A204.1 (cell line): ENCODE results near the gene CNOT1.
"Not testable (repeated sequence)": the region's sequence is repeated elsewhere in the genome, so short reads cannot be mapped to it uniquely, and the experiment has no call there.

ENCODE experiments used
- FAIRE-seq: peaks from 2 replicates; lab custom pipeline; 2012; peaks lifted over from hg19 to GRCh38; lab: Jason Lieb, UNC

CNOT1 gene

GRCh38 chr16:58501242-58502131, 128.1 kb downstream of the CNOT1 start:
- no peak for FAIRE-seq

GRCh38 chr16:58500430-58501241, 129.0 kb downstream of the CNOT1 start:
- no peak for FAIRE-seq

DNA sequence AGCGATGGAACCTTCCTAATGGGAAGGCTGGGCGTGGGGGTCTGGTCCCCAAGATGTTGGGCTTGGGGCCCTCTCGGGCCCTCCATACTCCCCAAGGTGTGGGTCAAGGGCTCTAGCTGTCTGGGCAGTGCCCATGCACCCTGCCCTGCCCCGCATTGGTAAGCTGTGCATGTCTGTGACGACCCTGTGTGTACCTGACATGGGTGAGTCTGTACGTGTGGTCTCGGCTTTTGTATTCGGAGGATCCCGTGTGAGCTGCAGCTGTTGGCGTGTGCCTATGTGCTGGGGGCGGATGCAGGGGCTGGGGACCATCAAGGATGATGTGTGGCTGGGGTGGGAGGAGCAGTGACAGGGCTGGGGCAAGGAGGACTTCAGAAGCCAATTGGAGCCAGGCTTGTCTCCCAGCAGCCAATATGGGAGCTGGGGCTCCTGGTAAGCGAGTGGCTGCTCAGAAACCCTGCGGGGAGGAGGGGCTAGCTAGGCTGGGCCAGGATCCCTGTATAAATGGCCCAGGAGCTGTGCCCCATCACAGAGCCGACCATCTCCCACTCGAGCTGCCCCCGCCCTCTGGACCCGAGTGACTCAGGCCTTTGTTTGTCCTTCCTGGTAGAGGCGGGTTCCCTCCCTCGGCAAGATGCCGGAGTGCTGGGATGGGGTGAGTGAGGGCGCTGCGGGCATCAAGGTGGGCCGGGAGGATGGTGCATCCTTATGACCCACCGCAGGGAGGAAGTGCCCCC, 129.8 kb downstream of the CNOT1 start, which contains the start of gene NDRG4:
NDRG4 (plus strand) TSS at position 529 of the 737 bp plus-strand sequence; CDS start at position 635, 106 bp downstream.
- FAIRE-seq = peak; percentile 95

GRCh38 chr16:58499092-58499511, 130.5 kb downstream of the CNOT1 start:
- FAIRE-seq = no peak

- no peak for FAIRE-seq
Measured at GRCh38 chr16:58498341-58499091, 131.1 kb downstream of the CNOT1 start.

GRCh38 chr16:58497935-58498334, 131.7 kb downstream of the CNOT1 start:
- no peak for FAIRE-seq

DNA sequence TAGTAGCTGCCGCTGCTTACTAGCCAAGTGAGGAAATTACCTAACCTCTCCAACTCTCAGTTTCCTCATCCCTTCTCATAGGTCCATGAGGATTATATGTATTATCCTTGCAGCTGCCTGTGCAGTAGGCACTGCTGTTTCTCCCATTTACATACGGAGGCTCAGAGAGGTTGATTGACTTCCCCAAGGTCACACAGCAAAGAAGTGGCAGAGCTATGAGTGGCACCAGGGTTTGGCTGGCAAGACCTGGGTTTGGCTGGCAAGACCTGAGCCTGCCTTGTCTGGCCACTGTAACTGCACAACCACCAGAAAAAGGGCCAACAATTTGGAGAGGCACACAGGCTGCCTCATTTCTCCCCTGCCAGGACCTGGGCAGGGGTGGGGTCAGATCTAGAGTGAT, 132.2 kb downstream of the CNOT1 start:
- FAIRE-seq = no peak

GRCh38 chr16:58495521-58496331, 133.9 kb downstream of the CNOT1 start:
- no peak for FAIRE-seq

- peak; percentile 99 for FAIRE-seq
Measured at GRCh38 chr16:58494981-58495520, 134.6 kb downstream of the CNOT1 start.

- FAIRE-seq = no peak
Measured at GRCh38 chr16:58493756-58494431, 135.7 kb downstream of the CNOT1 start.

DNA sequence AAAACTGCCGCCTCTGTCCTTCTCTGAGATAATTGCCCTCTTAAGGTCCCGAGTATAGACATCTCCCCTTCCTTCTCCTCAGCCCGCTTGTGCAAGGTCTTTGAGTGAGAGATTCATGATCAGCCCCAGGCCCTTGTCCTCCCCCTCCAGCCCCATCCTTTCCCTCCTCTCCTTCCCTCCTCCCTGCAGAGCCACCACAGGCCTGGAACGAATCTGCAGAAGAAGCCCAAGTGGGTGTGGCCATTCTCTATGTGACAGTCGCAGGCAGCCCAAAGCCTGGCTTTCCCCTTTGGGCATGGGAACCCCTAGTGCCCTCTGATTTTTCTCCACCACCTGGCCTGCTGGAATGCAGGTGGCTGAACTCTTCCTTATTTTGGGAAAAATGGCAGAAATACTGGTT, 136.9 kb downstream of the CNOT1 start:
- no peak for FAIRE-seq

- no peak for FAIRE-seq
Measured at GRCh38 chr16:58492066-58492465, 137.6 kb downstream of the CNOT1 start.

GRCh38 chr16:58490539-58490938, 139.1 kb downstream of the CNOT1 start:
- FAIRE-seq = not testable (repeated sequence)

GRCh38 chr16:58490065-58490464, 139.6 kb downstream of the CNOT1 start:
- FAIRE-seq = no peak

DNA sequence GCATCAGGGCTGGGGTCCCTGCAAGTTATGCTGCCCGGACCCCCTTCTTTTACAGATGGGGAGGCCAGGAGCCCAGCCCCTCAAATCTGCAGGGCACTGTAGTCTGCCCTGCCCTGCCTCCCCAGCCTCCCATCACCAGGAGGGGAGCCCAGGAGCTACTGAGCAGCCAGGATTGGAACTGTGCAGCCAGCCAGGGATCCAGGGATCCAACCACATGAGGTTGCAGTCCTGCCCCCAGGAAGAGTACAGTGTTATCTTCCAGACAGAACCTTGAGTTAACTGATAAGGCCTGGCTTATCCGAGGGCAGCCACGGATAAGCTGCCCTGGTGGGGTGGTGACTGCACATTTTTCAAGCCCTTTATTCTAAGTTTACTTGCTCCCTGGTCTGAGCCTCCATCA, 141.1 kb downstream of the CNOT1 start:
- FAIRE-seq = no peak

GRCh38 chr16:58487566-58488351, 141.9 kb downstream of the CNOT1 start:
- FAIRE-seq = no peak

DNA sequence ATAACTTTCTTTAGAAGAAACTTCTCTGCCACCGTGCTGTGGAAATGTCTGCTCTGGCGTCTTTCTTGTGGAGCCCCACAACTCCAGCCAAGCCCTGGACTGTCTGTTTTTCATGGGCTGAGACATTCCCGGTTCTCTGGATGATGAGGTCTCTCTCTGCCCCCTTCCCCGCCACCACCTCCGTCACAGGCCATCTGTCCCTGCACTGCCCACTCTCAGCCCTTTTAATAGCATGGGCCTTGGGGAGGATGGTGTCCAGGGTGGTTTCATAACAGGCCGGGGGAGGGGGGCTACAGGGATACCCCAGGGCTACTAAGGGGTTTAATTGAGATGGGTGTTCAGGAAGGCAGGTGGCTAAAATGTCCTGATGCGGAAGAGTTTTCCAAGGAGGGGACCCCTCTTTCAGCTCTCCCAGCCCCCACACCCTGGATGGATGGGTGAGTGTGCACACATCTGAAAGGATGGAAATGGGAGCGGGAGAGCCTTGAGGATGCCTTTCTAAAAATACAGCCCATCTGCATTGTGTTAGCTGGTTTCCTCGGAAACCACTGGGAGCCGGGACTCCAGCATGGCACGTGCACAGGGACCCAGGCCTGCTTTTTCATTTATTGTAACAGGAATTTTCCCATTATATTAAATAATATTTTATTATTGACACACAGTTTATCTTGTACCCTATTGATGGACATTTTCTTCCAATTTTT, 144.3 kb downstream of the CNOT1 start:
- no peak for FAIRE-seq

DNA sequence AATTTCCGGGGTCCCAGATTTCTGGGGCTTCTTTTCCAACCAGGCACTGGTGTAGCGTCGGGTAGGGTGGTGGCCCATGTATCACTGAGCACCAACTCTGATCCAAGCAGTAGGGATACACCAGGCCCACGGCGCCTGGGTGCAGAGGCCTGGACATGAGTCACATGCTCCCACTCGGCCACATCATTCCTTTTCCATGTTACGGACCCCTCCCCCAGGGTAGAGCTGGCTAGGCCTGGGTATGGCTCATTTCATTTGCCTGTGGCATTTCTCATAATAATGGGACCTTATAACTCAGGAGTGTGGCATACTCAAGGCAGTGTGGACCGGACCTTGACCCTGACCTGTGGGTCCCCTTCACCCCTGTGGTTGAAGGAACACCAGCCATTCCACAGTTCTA, 147.7 kb downstream of the CNOT1 start:
- FAIRE-seq = no peak
